GM18873 (cell line): ENCODE measurements around the gene MCHR1.
"Not testable (repeated sequence)": the region's sequence is repeated elsewhere in the genome, so short reads cannot be mapped to it uniquely, and the experiment has no call there.

Experiments used
- ATAC-seq: cut with Tn5 transposase; IDR thresholded peaks from one replicate; pipeline ENCODE4 v1.9.1; 2021; ENCODE audit warnings: mild to moderate bottlenecking, moderate library complexity, moderate number of reproducible peaks; ENCODE audit not compliant: unreplicated experiment, low FRiP score

Gene MCHR1

DNA sequence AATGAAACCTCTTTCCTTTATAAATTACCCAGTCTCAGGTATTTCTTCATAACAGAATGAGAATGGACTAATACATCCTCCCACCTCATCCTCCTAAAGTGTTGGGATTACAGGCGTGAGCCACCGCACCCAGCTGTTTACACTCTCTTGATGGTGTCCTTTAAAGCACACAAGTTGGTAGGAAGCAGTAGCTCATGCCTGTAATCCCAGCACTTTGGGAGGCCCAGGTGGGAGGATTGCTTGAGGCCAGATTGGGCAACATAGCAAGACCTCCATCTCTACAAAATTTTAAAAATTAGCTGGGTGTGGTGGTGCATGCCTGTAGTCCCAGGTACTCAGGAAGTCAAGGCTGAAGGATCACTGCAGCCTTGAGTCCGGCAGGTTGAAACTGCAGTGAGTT lies 23.3 kb upstream of the MCHR1 start:
- ATAC-seq = not testable (repeated sequence)

GRCh38 chr22:40656651-40657050 lies 22.6 kb upstream of the MCHR1 start:
- ATAC-seq = not testable (repeated sequence)

DNA sequence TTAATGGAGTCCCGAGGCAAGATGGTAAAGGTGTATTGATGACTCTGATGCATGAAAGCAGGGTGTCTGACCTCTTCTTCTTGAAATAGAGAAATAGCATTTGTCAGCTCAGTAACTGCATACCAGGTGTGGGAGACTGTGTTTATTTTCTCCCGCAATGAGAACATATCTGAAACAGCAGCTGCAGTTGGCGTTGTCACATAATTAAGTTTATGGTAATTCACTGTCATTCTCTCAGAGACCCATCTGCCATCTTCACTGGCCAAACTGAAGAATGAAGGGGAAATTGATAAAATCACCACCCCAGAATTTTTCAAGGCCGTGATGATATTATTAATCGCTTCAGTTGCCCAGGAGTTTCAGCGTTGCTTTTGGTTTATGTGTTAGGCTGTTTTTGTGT lies 20.1 kb upstream of the MCHR1 start:
- no peak for ATAC-seq

GRCh38 chr22:40660730-40661129 lies 18.6 kb upstream of the MCHR1 start:
- ATAC-seq = no peak

GRCh38 chr22:40661671-40662070 lies 17.6 kb upstream of the MCHR1 start:
- ATAC-seq = no peak

GRCh38 chr22:40665312-40665711 lies 14.0 kb upstream of the MCHR1 start:
- no peak for ATAC-seq

DNA sequence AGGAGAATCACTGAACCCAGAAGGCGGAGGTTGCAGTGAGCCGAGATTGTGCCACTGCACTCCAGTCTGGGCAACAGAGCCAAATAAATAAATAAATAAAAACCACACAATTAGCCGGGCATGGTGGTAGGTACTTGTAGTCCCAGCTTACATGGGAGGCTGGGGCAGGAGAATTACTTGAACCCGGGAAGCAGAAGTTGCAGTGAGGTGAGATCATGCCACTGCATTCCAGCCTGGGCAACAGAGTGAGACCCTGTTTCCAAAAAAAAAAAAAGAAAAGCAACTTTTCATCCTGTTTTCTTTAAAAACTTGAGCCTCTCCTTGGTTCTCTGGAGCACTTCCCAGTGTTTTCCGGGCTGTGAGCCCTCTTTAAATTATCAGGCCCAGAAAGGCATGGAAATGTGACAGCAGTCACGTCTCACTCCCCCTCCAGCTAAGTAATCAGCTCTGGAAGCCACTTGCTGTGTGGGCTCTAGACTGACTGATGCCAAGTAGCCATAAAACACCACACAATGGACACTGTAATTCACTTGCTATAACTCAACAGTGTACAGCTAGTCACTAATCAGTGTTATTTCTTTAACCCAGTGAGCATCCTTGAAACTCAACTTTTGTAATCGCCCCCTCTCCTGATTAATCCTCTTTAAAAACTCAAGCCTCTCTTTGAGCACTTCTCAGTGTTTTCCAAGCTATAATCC lies 13.0 kb upstream of the MCHR1 start:
- ATAC-seq = no peak

- ATAC-seq = no peak
Measured at GRCh38 chr22:40668611-40669411, 10.5 kb upstream of the MCHR1 start.

GRCh38 chr22:40670058-40670457 lies 9.2 kb upstream of the MCHR1 start:
- no peak for ATAC-seq

DNA sequence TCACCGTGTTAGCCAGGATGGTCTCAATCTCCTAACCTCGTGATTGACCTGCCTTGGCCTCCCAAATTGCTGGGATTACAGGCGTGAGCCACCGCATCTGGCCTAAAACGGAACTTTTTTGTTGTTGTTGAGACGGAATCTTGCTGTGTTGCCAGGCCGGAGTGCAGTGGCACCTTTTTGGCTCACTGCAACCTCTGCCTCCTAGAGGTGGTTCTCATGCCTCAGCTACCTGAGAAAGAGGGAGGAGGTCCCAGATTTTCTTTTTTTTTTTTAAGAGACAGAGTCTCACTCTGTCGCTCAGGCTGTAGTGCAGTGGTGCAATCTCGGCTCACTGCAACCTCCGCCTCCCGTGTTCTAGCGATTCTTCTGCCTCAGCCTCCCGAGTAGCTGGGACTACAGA lies 7.9 kb upstream of the MCHR1 start:
- no peak for ATAC-seq

DNA sequence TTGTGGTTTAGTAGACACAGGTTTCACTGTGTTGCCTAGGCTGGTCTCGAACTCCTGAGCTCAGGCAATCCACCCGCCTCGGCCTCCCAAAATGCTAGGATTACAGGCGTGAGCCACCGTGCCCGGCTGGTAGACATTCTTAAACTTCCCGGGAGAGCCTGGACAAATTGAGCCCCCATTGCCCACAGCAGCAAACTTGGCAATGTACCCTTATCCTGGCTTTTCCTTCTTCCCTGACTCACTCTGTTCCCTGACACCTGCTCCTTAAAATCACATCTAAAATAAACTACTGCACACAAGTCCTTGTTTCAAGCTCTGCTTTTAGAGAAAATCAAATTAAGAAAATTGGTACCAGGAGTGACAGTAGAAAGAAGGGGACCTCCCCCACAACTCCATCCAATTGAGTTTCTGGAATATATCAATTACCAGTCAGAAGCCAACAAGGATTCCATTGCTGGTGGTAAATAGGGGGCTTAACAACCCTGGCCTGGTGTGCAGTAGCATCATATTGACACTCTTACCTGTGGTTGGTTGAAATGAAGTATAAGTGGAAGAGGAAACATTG lies 7.4 kb upstream of the MCHR1 start:
- no peak for ATAC-seq

GRCh38 chr22:40673017-40673416 lies 6.3 kb upstream of the MCHR1 start:
- ATAC-seq = no peak

DNA sequence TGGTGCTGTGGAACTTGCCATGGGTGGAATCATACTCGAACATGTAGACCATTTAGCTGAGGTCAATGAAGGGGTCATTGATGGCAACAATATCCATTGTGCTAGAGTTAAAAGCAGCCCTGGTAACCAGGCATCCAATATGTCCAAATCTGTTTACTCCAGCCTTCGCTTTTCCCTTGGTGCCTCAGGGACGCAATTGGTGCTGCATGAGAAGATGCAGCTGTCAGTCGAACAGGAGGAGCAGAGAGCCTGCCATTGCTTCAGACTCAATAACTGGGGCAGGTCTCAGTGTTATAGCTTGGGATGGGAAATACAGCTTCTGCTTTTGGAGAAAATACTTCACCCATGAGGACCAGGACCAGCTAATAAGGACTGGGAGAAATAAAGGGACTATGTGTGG lies 5.0 kb upstream of the MCHR1 start:
- ATAC-seq = no peak

GRCh38 chr22:40676166-40676565 lies 3.1 kb upstream of the MCHR1 start:
- not testable (repeated sequence) for ATAC-seq

DNA sequence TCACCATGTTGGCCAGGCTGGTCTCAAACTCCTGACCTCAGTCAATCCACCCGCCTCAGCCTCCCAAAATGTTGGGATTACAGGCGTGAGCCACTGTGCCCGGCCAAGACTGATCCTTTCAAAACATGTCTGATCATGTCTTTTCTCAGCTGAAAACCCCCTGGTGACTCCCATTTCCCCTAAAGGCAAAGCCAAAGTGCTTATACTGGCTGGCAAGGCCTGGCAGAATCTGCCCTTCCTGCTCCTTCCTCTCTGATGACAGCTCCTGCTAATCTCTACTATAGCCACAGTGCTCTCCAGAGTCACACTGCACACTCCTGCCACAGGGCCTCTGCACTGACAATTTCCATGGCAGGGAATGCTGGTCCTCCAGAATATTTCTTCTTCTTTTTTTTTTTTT lies 2.6 kb upstream of the MCHR1 start:
- ATAC-seq = no peak

- no peak for ATAC-seq
Measured at GRCh38 chr22:40678493-40679248, 613 bp upstream of the MCHR1 start.

DNA sequence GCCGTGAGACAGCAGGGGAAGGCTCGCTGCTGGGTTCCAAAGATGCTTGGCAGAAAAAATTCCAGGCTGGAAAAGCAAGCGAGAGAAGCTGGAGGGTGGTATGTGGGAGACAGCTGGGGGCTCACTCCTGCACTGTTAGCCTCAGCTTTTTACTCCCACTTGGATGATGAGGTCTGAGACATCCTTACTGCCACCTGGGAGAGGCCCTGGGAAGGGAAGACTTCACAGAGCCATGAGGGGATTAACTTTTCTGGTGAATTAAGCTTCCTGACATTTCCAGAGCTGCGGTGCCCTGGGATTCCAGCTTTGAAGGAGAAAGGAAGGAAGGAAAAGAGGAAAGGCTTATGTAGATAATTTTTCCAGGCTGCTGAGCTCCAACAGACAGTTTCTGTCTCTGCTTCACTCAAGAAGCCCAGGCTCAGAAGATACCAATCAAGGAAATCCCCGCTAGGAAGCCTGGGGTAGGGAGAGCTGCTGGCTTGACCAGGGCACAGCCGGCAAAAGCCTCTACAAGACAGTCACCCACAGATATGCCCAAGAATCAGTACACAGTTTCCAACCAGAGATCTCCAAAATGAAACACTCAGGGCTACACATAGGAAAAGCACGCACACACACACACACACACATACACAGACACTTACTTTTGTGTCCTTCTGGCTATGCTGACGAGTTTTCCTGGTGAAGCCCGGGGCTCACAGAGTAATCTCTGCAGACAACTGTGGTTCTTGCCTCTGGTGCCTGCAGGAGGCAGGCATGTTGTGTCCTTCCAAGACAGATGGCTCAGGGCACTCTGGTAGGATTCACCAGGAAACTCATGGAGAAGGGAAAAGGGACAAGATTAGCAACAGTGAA lies 907 bp downstream of the MCHR1 start:
- ATAC-seq = no peak

DNA sequence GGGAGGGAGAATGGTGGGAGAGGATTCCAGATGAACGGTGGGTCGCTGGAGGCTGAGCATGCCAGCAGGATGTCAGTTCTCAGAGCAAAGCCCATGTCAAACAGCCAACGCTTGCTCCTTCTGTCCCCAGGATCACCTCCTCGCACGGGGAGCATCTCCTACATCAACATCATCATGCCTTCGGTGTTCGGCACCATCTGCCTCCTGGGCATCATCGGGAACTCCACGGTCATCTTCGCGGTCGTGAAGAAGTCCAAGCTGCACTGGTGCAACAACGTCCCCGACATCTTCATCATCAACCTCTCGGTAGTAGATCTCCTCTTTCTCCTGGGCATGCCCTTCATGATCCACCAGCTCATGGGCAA lies 1.5 kb downstream of the MCHR1 start:
- no peak for ATAC-seq

DNA sequence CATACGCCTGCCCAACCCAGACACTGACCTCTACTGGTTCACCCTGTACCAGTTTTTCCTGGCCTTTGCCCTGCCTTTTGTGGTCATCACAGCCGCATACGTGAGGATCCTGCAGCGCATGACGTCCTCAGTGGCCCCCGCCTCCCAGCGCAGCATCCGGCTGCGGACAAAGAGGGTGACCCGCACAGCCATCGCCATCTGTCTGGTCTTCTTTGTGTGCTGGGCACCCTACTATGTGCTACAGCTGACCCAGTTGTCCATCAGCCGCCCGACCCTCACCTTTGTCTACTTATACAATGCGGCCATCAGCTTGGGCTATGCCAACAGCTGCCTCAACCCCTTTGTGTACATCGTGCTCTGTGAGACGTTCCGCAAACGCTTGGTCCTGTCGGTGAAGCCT lies 2.2 kb downstream of the MCHR1 start:
- no peak for ATAC-seq

- no peak for ATAC-seq
Measured at GRCh38 chr22:40684728-40685127, 5.4 kb downstream of the MCHR1 start.
